ENCODE measurements around the gene NTRK3.

The NTRK3 gene

DNA sequence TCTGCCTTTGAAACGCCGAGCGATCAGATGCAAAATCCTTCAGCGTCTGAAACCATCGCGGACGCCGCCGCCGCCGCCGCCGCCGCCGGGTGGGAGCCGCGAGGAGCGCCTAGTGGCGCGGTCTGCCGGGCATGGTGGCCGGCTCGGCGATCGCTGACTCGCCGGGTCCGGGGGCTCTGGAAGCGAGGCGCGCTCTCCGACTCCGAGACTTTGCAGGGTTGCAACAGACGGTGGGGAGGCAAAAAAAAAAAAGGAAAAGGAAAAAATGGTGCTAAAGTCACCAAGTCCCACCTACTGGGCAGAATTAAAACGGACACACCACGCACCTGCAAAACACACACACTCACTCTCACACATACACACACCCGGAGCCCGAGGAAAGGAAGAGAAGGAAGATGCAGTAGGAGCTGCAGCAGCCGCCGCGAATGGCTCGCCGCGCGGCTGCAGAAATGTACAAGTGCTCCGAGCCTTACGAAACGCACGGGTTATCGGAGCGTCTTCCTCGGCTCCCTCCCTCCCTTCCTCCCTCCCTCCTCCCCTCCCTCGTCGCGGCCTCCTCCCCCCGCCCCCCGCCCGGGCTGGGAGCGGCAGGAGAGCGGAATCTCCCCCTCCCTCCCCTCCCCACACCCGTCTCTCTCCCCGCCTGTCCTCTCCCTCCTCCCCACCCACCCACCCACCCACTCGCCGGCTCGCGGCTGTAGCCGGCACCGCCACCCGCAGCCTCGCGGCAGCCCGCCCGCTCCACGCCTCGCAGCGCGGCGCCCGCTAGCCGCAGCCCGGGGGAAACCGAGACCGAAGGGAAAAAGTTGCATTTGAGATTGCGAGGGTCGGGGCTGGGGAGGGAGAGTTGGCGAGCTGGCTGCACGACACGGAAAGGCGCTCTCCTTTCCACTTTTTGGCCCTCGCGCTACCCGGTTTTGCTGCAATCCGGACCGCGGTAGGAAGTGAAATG lies at the start of gene NTRK3:
Gene NTRK3 (minus strand): TSS at position 461 of the 952 bp plus-strand sequence. CDS start 586 bp downstream, outside the sequence.
- no peak for DNase-seq (ENCODE audit: low read depth)

DNA sequence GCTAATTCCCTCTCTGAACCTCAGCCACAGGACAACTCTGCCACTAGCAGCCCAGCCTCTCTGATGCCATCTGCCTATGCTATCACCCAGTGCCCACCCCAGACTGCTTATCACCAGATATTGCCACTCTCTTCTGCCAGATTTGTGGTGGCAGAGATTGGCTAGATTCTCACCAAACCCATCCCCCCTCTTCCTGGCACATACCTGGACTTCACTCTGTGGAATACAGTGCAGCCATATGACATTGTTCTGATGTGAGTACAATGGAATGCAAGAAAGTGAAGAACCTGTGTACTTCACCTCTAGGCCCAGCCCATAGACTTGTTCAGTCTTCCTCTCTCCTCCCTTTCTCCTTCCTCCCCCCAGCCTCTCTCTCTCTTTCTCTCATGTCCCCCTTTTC lies 46.9 kb upstream of the NTRK3 start:
- DNase-seq (ENCODE audit: low read depth): no peak

DNA sequence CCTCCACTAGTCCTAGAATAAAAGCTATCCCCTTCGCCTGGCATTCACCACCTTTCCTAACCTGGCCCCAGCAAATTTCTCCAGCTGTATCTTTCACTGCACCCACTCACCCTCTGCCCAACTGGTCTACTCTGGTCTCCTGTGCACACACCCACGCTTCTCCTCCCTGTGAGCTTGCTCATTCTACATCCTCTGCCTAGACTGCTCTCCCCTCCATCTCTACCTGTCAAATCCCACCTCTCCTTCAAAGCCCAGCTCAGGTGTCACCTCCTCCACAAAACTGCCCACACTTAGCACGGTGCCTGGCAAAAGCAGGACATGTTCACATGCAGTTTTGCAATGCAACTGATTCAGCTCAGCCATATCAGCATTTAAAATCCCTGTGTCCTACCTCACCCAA lies 45.8 kb upstream of the NTRK3 start:
- DNase-seq (ENCODE audit: low read depth): no peak

DNA sequence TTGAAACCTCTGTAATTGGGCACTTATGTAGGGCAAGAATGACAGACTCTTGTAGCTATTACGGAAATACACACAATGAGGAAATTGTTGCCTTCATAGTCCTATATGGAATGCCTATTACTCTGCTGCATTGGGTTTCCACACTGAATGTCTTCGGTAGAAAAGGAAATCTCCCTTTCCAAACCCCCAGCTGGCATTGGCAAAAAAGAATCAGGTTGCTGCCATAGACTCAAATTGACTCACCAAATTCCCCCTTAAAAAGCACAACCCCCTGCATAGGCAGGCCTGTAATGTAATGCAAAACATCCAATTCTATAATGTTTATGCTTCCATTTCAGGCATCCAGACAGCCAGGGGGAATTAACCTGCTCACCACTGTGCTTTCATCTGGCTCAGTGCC lies 44.8 kb upstream of the NTRK3 start:
- DNase-seq (ENCODE audit: low read depth): no peak

DNA sequence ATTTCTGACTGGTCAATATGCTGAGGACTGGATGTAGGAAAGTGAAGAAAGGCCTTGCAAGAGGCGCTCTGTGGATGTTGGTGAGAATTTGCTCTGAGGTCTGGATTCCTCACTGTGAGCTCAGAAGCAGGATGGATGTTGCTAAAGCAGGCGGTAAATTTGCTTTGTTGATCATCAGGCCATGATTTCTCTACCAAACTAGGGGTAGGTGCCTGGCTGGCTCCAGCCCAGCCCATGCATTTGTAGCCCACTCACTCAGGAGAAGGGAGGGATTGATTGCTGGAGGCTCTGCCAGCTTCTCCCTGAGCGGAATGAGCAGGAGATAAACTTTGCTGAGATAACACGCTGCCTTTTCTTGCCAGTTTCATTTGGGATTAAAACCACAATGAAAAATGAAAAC lies 44.3 kb upstream of the NTRK3 start:
- DNase-seq (ENCODE audit: low read depth): no peak

DNA sequence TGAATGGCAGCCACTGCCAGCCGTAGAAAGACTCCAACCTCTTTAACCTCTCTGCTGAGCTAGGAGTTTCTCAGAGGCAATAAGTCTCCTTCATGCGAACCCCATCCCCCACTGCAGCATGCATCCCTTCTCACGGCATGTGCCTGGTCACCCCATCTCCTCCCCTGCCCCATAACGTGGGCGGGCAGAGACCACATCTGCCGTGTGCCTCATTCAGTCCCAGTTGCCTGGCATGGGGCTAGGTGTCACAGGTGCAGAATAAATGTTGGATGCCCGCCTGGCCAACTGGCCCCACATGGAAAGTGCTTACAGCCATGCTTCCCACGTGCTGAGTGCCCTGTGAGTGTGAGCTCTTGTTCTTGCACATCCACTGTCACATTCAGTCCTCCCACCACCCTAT lies 43.5 kb upstream of the NTRK3 start:
- DNase-seq (ENCODE audit: low read depth): no peak

DNA sequence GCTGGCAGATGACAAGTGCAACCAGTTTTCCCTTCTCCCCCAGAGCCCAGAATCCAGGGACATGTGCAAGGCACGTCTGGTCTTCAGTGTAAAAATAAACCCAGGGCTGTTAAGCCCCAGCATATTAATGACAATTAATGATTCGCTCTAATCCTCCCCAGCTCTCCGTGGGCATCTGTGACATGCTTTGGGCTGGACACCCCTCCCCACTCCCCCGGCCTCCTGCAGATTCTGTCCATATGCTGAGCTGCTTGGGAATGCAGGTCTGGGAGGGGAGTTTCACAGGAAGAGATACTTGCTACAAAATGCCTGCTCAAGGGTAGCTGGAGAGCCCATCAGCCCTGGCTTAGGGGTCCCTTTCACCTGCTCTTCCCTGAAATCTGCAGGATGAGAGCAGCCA lies 43.0 kb upstream of the NTRK3 start:
- DNase-seq (ENCODE audit: low read depth): no peak

DNA sequence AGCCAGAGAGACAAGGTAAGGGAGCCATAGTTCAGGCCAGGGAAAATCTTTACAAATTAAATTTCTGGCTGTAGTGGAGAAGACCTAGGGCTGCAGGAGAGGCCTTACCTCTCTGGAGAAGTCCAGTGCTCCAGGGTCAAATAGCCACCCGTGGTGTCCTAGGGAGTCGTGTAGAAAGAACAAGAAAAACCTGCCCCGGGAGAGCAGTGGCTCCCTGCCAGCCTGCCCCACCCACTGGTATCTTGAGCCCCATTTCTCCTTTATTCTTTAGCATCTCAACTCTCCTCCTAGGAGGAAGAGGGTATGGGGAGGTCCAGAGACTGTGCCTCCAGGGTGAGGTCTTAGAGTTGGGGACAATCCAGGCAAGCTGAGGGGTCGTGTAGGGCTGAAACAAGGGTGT lies 32.1 kb upstream of the NTRK3 start:
- DNase-seq (ENCODE audit: low read depth): no peak

DNA sequence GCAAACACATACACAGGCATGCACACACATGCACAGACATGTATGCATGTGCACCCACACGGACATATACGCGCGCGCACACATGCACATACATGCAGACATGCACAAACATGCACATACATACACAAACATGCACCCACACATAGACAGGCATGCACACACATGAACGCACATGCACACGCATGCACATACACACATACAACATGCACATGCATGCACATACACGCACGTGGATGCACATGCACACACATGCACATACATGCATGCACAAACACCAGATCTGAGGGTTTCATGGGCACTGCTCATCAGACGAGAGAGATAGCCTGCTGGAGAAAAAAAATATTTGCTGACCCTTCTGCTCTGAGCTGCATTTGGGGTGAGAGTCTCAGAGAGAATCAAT lies 31.7 kb upstream of the NTRK3 start:
- DNase-seq (ENCODE audit: low read depth): no peak

DNA sequence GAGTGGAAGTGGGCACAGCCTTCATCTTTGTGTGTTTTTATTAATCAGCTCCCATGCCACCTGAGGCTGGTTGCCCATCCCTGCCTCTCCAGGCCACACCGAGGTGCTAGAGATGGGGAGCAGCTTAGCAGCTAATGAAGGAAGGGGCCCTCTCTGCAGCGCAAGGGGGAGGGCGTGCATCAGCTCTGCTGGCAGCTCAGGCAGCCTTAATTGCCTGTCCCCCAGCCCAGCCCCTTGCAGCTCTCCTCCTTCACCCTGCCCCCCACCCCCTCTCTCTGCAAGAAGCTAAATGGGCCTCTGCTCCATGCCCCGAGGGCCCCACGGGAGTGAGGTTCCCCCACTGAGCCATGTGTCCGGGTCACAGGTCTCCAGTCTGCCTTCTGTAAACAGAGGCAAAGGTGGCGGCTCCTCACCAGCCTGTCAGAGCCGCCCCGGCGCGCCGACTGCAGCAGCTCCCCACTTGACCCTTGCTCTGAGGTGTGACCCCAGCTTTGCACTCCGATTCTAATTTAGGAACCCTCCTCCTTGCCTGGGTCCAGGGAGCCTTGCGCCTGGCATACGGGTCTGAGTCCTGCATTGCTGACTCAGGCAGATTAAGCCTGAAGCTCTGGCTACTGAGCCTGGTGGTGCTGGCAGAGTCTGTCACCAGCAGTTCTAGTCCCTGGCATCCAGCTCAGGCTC lies 27.9 kb upstream of the NTRK3 start:
- DNase-seq (ENCODE audit: low read depth): no peak

DNA sequence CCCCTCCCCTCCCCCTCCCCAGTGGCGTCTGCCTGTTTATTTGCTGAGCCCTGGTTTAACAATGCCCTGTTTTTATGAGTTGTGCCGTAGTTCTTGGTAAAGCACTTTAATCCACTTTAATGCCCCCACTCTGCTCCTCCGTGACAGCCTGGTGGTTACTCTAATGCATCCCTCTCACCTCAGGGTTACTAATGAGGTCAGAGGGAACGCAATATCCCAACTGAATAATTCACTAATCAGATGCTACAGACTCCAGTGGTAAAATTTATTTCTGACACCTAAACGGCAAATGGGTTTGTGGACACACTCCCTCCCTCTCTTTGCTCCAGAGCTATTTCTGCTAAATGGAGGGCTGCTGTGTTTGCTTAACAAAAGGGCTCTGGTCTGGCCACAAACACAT lies 26.1 kb upstream of the NTRK3 start:
- DNase-seq (ENCODE audit: low read depth): no peak

DNA sequence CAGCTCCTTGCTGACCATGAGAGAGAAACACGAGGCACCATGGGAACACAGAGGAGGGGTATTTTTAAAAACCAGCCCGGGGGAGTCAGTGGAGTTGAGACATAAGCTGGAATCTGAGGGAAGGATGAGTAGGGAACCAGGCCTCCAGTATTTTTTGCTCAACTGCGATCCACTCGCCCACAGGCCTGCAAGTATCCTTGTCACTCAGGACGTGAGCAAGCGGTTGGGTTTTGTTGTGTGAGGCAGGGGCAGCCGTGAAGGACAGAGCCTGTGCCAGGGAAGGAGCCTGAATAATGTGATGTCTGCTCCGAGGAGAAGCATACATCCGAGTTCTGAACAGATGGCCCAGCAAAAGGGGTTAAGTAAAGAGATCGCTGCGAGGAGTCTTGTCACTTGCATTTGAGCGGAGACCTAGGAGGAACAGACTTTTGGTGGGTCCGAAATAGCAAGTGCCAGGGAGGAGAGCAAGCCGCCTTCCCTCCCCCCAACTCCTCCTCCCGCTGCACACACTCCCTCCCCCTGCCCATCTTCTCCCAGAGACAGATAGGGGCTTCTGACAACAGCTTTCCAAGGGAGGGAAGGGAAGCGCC lies 20.4 kb upstream of the NTRK3 start:
- no peak for DNase-seq (ENCODE audit: low read depth)

DNA sequence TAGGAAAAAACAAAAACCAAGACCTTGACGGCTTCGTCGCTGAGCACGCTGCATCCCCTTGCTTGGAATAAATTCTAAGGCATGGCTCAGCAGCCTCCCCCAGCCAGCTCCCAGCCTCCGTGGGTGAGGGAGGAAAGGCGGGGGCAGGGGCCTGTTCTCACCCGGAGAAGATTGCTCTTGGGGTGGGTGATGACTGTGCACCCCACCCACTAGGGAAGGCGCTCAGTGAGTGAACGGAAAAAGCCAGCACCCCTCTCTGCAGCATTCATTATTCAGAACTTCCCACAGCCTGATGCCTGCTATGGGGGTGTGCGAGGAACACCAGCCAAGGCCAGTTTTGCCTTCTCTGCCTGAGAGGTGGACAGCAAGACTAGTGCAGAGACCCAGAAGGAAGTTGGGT lies 19.3 kb upstream of the NTRK3 start:
- DNase-seq (ENCODE audit: low read depth): no peak

DNA sequence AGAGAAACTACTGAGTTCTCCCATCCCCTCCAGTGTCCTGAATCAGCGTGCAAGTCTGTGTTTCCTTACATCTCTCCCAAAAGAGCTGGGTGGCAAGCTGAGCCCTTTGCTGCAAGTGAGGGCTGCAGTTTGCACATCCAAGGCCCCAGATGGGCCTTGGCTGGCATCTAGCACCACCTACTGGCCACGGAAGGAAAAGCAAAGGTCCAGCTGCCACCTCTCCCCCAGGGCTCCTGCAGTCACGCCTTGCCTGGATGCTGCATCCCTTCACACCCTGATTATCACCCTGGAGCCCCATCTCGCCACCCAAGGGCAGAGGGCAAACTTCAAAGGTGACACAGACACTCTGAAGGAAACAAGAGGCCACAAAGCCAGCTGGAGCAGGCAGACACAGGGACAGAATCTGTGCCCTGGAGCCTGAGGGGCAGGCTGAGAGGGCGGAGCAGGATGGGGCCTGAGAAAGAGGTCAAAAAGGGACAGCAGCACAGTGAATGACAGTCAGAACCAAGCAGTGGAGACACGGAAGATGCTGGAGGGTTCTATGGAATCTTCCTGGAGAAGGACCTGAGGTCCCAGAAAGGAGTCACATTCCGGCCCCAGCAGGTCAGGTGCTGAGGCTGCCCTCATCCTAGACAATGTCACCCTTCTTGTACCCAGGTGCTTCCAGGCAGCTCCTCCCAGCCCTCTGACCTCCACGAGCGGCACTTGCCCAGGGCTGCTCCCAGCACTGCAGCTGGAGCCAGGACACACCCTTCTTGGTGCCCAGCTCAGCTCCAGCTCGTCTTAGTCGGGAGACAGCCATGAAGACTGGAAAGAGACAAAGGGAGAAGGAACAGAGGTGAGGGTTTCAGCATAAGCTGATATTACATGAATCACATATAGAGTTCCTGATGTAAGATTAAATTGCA lies 18.3 kb upstream of the NTRK3 start:
- peak; percentile 31 for DNase-seq (ENCODE audit: low read depth)

DNA sequence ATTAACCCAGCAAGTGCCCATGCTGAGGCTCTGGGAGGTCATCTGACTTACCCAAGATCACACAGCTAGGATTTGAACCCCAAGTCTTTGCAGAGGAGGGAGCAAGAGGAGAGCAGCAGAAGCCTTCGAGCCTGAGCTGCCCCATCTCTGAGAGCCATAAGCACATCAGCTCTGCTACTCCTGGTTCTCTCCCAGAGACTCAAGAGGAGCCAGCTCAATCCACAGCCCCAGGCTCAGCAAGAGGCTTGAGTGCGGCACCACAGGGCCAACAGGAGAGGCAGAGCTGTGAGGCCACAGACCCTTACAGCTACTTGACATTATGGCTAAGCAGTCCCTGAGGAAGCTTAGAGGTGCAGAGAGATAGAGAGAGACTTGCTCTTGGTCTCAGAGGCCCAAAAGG lies 15.9 kb upstream of the NTRK3 start:
- no peak for DNase-seq (ENCODE audit: low read depth)

DNA sequence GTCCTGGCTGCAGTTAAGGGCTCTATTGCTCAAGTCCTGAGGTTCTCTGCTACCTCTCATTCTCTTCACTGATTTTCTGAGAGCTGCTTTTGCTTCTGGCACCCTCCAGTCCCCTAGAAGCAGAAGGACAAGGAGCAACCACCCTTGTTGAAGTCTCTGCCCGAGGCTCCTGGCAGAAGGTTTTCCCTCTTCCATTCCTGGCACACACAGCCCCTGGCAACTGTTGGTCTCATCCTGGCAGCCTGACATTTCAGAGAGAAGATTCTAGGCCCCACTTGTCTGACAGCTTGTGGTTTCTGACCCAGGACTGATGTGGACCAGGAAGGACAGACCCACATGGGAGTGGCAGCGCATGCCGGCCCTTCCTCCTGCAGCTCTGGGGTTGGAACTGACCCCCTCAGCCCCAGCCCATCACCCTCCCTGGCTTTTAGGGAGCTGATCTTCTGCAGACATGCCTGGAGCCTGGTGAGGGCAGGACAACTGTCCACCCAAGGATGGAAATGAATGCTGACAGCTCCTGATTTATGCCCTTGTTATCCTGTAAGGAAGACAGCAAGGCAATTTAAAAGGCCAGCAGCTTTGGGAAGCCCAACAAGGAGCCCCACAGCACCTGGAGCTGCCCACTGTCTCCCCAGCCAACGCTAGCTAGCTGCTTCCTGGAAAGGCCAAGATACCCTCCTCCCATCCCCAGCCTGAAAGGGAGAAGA lies 13.0 kb upstream of the NTRK3 start:
- DNase-seq (ENCODE audit: low read depth): no peak

DNA sequence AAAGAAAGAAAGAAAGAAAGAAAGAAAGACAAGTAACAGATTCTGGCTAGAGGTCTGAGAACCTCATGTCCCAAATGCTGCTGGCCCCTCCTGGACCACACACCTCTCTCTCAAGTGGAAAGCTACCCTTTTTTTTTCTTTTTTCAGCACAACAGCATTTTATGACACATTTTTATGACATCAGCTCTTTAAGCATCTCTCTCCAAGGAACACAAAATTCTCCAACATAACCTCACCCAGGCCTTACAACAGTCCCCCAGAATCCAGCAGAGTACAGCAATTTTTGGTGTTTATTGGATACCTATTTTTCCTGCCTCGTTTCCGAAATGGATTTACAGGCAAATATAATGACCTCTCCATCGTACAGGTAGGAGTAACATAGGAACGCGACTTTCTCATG lies 11.2 kb upstream of the NTRK3 start:
- DNase-seq (ENCODE audit: low read depth): no peak

DNA sequence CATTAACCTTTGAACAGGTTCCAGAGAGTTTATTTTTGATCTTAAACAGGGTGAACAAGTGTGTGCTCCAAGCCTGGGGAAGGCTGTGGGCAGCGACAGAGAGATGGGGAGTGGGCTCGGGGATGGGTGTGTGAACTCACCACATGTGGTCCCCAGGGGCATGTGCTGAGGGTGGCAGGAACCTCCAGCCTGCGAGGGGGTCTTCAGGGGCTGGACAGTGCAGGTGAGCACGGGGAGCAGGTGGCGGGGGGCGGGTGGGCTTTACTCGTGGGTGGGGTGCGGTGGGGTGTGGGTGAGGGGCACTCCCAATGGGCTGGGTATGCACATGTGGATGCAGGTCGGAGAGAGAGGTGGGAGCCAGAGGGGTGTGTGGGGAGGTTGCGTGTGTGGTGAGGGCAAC lies 9.6 kb upstream of the NTRK3 start:
- no peak for DNase-seq (ENCODE audit: low read depth)

DNA sequence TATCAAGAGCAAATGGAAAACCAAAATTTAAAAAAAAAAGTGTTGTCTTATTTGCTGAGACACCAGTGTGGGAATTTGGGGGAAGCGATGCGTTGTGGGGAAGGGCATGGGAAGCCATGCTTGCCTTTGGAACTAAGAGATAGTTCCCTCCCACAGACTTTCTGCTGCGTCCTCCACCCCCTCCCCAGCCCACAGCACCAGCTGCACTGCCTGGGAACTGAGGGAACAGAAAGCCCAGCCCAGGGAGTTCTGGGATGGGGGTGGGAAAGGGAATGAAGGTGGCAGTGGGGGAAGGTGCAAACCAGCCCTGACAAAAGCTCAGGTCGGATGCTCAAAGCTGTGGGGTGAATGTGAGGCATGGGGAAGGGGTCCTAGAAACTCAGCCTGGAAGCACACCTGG lies 8.1 kb upstream of the NTRK3 start:
- no peak for DNase-seq (ENCODE audit: low read depth)

DNA sequence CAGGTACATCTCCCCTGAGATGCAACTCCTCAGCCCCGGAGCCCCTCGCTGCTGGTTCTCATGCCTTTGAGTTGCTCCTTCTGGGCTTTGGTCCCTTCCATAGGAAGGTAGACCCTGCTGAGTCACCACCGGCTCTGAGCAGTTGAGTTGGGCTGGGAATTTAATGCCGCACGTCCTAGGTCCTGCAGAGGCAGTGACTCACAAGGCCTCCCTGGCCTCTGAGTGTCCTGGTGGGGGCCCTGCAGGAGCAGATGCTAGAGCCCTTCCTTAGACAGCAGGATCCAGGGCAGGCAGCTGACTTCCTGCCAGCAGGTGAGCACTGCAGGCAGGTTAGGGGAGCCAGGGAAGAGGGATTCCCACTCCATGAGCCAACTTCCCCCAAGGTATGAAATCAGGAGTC lies 5.5 kb upstream of the NTRK3 start:
- DNase-seq (ENCODE audit: low read depth): no peak

DNA sequence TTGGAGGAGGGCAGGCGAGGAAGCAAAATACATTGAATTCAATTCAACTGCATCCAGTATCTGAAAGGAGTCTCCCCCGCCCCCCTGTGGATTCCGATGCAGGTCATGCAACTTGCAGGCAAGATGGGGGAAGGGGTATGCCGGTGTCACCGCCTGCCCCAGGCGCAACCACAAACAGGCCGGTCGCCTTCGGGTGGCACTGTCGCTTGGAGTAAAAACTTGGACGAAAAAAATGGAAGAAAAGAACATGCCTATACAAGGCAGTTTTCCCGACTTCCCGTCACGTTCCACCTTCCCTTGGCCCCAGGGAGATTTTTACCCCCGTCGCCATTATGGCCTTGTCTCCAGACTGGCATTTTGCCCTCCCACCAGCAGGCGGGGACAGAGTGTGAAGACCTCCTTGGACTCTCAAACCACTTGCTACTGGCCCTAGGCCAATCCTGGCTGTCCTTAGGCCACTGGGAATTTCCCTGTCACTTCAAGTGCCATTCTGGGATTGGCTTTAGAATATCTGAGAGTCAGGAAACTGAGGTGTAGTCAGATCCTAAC lies 1.6 kb upstream of the NTRK3 start:
- no peak for DNase-seq (ENCODE audit: low read depth)

Data from stromal cell of bone marrow (primary cell).